ENCODE results near the gene SMYD4.

- TF ChIP-seq EZH2phosphoT487 (IDR thresholded peaks at IDR 0.05; ENCODE audit: borderline replicate concordance, low read length) (no peak), CTCF (conservative IDR thresholded peaks at IDR 0.05; ENCODE audit: low read depth, low read length) (no peak)
These were observed 84.9 kb downstream of the SMYD4 start for GRCh38 chr17:1744551-1745512.

All from PC-3 (cell line).